Duodenal mucosa (tissue), 2 donors: ENCODE results near the gene IPO8.
A peak's percentile ranks its signal among the peaks of the same experiment; 100 is the strongest.

Experiments used
- H3K27ac ChIP-seq: one replicate; pipeline ENCODE4 v1.7.0; 2013; ENCODE audit warnings: low read depth, low read length
- H3K27me3 ChIP-seq, 2 donors: one replicate each; pipeline ENCODE4 v1.7.0; 2013; ENCODE audit warnings: low read length in 2 of 2, control low read depth in 1 of 2; ENCODE audit not compliant: insufficient read depth in 2 of 2, control insufficient read depth in 1 of 2
- H3K36me3 ChIP-seq, 2 donors: one replicate each; pipeline ENCODE4 v1.7.0; 2013; ENCODE audit warnings: low read length in 2 of 2, control low read depth in 1 of 2; ENCODE audit not compliant: insufficient read depth in 2 of 2, control insufficient read depth in 1 of 2
- H3K4me1 ChIP-seq, 2 donors: one replicate each; pipeline ENCODE4 v1.7.0; 2013; ENCODE audit warnings: low read length in 2 of 2, control low read depth in 1 of 2; ENCODE audit not compliant: insufficient read depth in 2 of 2, control insufficient read depth in 1 of 2
- H3K4me3 ChIP-seq, 2 donors: one replicate each; pipeline ENCODE4 v1.7.0; 2013; ENCODE audit warnings: low read length in 2 of 2, low read depth in 1 of 2
- H3K9ac ChIP-seq, 2 donors: one replicate each; pipeline ENCODE4 v1.7.0; 2013; ENCODE audit warnings: low read length in 2 of 2, low read depth in 1 of 2
- H3K9me3 ChIP-seq, 2 donors: one replicate each; pipeline ENCODE4 v1.7.0; 2013; ENCODE audit warnings: low read length in 2 of 2, control low read depth in 1 of 2; ENCODE audit not compliant: control insufficient read depth in 1 of 2

IPO8 gene

DNA sequence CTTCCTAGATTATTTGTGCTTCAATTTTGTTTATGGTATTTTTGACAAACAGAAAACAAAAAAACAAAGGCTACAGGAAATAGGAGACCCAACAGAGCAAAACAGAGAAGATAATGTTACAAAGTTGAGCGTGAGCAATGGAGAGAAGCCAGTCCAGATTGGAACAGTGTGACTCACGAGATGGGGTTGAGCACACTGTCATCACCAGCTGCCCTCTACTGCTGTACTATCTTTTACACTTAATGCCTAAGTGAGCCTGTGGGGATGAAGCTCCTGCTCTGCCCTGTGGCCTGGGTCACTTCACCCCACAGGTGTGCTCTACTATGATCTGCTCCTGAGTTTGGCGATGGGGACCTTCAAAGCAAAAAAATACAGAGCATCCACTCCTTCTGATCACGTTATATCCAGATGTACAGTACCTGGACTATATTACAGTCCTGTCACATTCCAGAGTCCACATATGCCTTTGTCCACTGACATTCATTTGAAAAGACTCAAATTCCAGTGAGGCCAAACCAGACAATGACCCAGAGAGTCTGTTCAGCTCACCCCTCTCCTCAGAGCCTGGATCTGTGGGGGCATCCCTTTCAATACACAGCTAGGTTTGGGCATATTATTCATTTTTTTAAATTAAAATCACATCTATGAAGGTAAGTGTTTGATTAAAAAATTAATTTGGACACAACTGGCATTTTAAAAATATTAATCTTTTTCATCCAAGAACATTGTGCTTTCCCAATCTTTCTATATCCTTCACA, 4.4 kb downstream of the IPO8 start:
- H3K4me1 ChIP-seq, result peaks cover 19 to 29% of the 10 kb centered on the region in 2 donors
- H3K27me3 ChIP-seq, result no peaks in the 10 kb centered on the region
- no peaks in the 10 kb centered on the region for H3K36me3 ChIP-seq
- no peak overlapping the region for H3K27ac ChIP-seq
- no peak overlapping the region for H3K9ac ChIP-seq
- H3K9me3 ChIP-seq, result no peaks in the 10 kb centered on the region
- peak overlapping the region in 1 of 2 donors; percentile 9 for H3K4me3 ChIP-seq

GRCh38 chr12:30687265-30687986, 8.2 kb downstream of the IPO8 start:
- Histone ChIP-seq H3K27me3 (no peaks in the 10 kb centered on the region), H3K27ac (no peak overlapping the region), H3K36me3 (peaks cover 4 to 10% of the 10 kb centered on the region in 2 donors)

GRCh38 chr12:30679241-30679640, 16.4 kb downstream of the IPO8 start:
- Histone ChIP-seq H3K27ac (no peak overlapping the region), H3K27me3 (no peaks in the 10 kb centered on the region), H3K9ac (no peak overlapping the region), H3K9me3 (no peaks in the 10 kb centered on the region), H3K36me3 (peaks cover 7 to 53% of the 10 kb centered on the region in 2 donors), H3K4me1 (no peaks in the 10 kb centered on the region), H3K4me3 (no peak overlapping the region)

More at GRCh38 chr12:30687265-30687986, 8.2 kb downstream of the IPO8 start:
- Histone ChIP-seq H3K4me3 (no peak overlapping the region), H3K9me3 (no peaks in the 10 kb centered on the region), H3K4me1 (peaks cover 0 to 8% of the 10 kb centered on the region in 2 donors), H3K9ac (no peak overlapping the region)

GRCh38 chr12:30678221-30678620, 17.4 kb downstream of the IPO8 start:
- Histone ChIP-seq H3K9me3 (no peaks in the 10 kb centered on the region), H3K9ac (no peak overlapping the region), H3K27ac (no peak overlapping the region), H3K36me3 (peaks cover 5 to 50% of the 10 kb centered on the region in 2 donors), H3K27me3 (no peaks in the 10 kb centered on the region), H3K4me3 (no peak overlapping the region), H3K4me1 (no peaks in the 10 kb centered on the region)

- Histone ChIP-seq H3K9ac (no peak overlapping the region), H3K27ac (no peak overlapping the region), H3K36me3 (peaks cover 28 to 47% of the 10 kb centered on the region in 2 donors), H3K4me3 (no peak overlapping the region), H3K9me3 (no peaks in the 10 kb centered on the region), H3K4me1 (peaks cover 0 to 4% of the 10 kb centered on the region in 2 donors), H3K27me3 (no peaks in the 10 kb centered on the region)
Measured at GRCh38 chr12:30661210-30661609, 34.5 kb downstream of the IPO8 start.

DNA sequence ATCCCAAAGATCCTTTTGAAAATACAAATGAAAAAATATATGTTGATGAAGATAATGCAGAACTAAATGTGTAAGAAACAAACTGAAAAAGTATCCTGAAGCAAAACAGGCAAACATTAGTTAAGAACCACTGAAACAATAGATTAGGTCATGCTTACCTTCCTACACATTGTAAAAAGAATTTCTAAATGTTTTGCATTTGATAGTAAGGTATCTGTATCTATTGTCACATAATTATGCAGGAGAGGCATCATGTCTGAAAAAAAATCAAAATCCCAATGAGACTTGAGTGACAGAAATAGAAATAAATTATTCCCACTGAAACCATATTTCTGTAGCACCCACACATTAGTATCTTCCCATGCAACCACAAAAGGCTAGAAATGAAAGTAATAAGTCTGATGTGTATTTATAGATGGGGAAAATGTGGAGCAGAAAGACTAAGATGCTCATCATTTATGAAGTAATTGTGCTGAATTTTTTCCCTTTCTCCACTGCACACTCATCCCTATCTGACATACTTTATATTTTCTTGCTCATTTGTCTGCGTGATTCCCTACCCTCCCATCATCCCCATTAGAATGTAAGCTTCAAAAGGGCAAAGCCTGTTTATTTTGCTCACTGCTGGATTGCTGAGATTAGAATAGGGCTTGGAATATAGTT, 43.5 kb downstream of the IPO8 start:
- Histone ChIP-seq H3K4me1 (no peaks in the 10 kb centered on the region), H3K27ac (no peak overlapping the region), H3K27me3 (no peaks in the 10 kb centered on the region), H3K9me3 (no peaks in the 10 kb centered on the region), H3K36me3 (peaks cover 0 to 27% of the 10 kb centered on the region in 2 donors), H3K4me3 (no peak overlapping the region), H3K9ac (no peak overlapping the region)

DNA sequence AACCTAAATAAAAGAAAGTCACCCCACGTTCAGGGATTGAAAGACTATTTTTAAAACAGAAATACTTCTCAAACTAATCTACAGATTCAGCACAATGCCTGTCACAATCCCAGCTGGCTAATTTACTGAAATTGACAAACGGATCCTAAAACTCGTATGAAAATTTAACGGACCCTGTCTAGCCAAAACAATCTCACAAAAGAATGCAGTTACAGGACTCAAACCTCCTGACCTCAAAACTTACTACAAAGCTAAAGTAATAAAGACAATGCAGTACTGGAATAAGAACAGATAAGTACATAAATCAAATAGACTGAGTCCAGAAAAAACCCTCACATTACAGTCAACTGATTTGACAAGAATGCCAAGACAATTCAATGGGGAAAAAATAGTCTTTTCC, 48.8 kb downstream of the IPO8 start:
- Histone ChIP-seq H3K4me3 (no peak overlapping the region), H3K9ac (no peak overlapping the region), H3K36me3 (peaks cover 0 to 23% of the 10 kb centered on the region in 2 donors), H3K9me3 (no peaks in the 10 kb centered on the region), H3K4me1 (no peaks in the 10 kb centered on the region), H3K27me3 (no peaks in the 10 kb centered on the region), H3K27ac (no peak overlapping the region)

DNA sequence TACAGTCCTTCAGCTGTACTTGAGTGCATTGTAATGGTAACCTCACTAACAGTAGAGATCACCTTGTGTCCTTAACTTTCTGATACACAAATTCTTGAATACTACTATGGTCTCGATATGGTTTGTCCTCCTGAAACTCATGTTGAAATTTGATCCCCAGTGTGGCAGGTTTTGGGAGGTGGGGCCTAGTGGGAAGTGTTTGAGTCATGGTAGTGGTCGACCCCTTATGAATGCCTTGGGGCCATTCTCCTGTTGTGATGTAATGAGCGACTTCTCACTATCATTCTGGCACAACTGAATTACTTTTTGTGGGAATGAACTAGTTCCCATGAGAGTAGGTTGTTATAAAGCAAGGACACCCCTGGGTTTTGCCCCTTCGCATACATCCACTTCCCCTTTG, 52.3 kb downstream of the IPO8 start:
- H3K27ac ChIP-seq, result no peak overlapping the region
- H3K9ac ChIP-seq, result no peak overlapping the region
- H3K4me3 ChIP-seq, result no peak overlapping the region
- peaks cover 3 to 12% of the 10 kb centered on the region in 2 donors for H3K36me3 ChIP-seq
- H3K4me1 ChIP-seq, result no peaks in the 10 kb centered on the region
- H3K27me3 ChIP-seq, result no peaks in the 10 kb centered on the region
- no peaks in the 10 kb centered on the region for H3K9me3 ChIP-seq

GRCh38 chr12:30640392-30640791, 55.3 kb downstream of the IPO8 start:
- no peaks in the 10 kb centered on the region for H3K27me3 ChIP-seq
- H3K4me3 ChIP-seq, result no peak overlapping the region
- no peak overlapping the region for H3K27ac ChIP-seq
- H3K9me3 ChIP-seq, result no peaks in the 10 kb centered on the region
- H3K9ac ChIP-seq, result no peak overlapping the region
- H3K36me3 ChIP-seq, result peaks cover 10 to 23% of the 10 kb centered on the region in 2 donors
- H3K4me1 ChIP-seq, result no peaks in the 10 kb centered on the region

DNA sequence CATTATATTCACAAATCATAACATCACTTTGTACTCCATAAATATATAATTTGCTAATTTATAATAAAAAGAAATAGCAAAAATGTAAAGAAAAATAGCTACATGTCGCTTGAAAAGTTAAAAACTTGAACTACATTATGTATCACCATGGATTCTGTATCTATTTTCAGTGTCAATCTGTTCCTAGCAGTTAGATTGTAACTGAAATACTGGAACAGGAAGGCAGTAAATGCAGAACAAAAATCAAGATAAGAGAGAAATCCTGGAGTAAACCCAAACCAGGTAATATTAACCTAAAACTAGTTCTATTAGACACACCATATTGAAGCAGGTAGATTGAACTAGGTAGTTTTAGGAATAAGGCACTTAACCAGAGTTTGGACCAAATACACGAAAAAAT, 60.3 kb downstream of the IPO8 start:
- H3K4me3 ChIP-seq, result no peak overlapping the region
- H3K27ac ChIP-seq, result no peak overlapping the region
- H3K9me3 ChIP-seq, result no peaks in the 10 kb centered on the region
- no peaks in the 10 kb centered on the region for H3K4me1 ChIP-seq
- no peaks in the 10 kb centered on the region for H3K27me3 ChIP-seq
- peaks cover 37 to 50% of the 10 kb centered on the region in 2 donors for H3K36me3 ChIP-seq
- H3K9ac ChIP-seq, result no peak overlapping the region
